ENCODE measurements around the gene NCKAP1.
A peak's percentile ranks its signal among the peaks of the same experiment; 100 is the strongest.
"Not testable (repeated sequence)": the region's sequence is repeated elsewhere in the genome, so short reads cannot be mapped to it uniquely, and the experiment has no call there.

Gene NCKAP1

DNA sequence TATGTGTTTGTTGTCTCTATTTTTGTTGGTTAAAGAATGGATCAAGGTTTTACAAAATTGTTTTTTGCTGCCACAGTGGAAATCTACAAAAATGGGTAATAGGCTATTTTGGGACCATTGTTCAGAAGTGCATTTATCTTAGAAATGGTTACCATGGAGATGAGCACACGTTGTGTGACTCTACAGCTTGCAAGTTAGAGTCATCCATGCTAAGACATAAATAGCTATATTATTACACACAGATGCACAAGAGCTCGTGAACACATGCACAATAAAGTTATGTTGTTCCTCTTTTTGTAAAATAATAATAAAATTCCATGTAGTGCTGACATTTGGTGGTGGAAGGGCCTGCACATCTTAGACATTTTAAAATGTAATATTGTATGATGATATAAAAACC is 24.8 kb upstream of the NCKAP1 start:
- H3K9ac ChIP-seq (ENCODE audit: low read depth, low read length), result no peak overlapping the region
- no peaks in the 10 kb centered on the region for H3K9me3 ChIP-seq (ENCODE audit: insufficient read depth, low read depth, low read length)
- H3K27ac ChIP-seq (ENCODE audit: low read depth, low read length), result no peak overlapping the region
- no peaks in the 10 kb centered on the region for H3K27me3 ChIP-seq (ENCODE audit: insufficient read depth, low read length)
- WGBS, result 92% methylated on average over 1 of the region's 2 CpGs
- H3K4me1 ChIP-seq (ENCODE audit: insufficient read depth, low read length), result no peaks in the 10 kb centered on the region; the same call in 1 of the 2 replicates
- H3K4me3 ChIP-seq (ENCODE audit: low read length), result no peak overlapping the region
- H3K36me3 ChIP-seq (ENCODE audit: insufficient read depth, low read length), result no peaks in the 10 kb centered on the region

GRCh38 chr2:183060571-183061231 is 22.4 kb upstream of the NCKAP1 start:
- Histone ChIP-seq H3K4me1 (ENCODE audit: insufficient read depth, low read length) (no peaks in the 10 kb centered on the region; the same call in 1 of the 2 replicates), H3K4me3 (ENCODE audit: low read length) (no peak overlapping the region), H3K9me3 (ENCODE audit: insufficient read depth, low read depth, low read length) (no peaks in the 10 kb centered on the region), H3K36me3 (ENCODE audit: insufficient read depth, low read length) (no peaks in the 10 kb centered on the region), H3K9ac (ENCODE audit: low read depth, low read length) (no peak overlapping the region), H3K27ac (ENCODE audit: low read depth, low read length) (no peak overlapping the region), H3K27me3 (ENCODE audit: insufficient read depth, low read length) (no peaks in the 10 kb centered on the region)
- WGBS, result 95% methylated on average over 14 of the region's 14 CpGs

DNA sequence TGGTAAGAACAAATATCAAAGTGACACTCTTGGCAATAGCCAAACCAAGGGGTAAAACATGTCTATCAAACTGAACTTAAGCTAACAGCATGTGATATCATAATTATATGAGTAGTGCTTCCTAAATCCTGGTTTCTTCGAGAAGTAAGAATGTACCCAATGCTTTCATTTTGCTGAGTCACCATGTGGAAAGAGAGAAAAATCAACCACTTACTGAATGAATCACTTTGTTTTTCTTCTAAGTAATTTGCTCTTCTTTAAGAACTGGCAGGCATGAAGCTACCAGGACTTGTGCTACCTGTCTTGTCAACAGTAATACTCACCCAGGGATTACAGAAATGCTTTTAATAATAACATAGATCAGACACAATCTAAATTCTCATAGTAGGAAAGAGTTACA is 21.3 kb upstream of the NCKAP1 start:
- Histone ChIP-seq H3K4me3 (ENCODE audit: low read length) (no peak overlapping the region), H3K9me3 (ENCODE audit: insufficient read depth, low read depth, low read length) (no peaks in the 10 kb centered on the region), H3K4me1 (ENCODE audit: insufficient read depth, low read length) (no peaks in the 10 kb centered on the region; the same call in 1 of the 2 replicates), H3K36me3 (ENCODE audit: insufficient read depth, low read length) (no peaks in the 10 kb centered on the region), H3K27me3 (ENCODE audit: insufficient read depth, low read length) (no peaks in the 10 kb centered on the region), H3K27ac (ENCODE audit: low read depth, low read length) (no peak overlapping the region), H3K9ac (ENCODE audit: low read depth, low read length) (no peak overlapping the region)
- WGBS, result 90% methylated on average over 1 of the region's 1 CpG

- no peak overlapping the region for H3K4me3 ChIP-seq (ENCODE audit: low read length)
- WGBS, result 93% methylated on average over 3 of the region's 3 CpGs
These were observed 19.2 kb upstream of the NCKAP1 start for GRCh38 chr2:183057333-183057985.

DNA sequence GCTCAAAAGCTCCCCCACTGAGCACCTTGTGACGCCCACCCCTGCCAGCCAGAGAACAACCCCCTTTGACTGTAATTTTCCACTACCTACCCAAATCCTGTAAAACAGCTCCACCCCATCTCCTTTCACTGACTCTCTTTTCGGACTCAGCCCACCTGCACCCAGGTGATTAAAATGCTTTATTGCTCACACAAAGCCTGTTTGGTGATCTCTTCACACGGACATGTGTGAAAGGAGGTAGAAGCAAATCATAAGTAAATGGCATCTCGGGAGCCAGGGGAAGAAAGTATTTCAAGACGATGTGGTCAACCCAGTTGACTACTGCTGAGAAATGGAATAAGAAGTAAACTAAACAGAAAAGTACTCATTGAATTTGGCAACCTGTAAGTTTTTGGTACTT is 11.2 kb upstream of the NCKAP1 start:
- 42% methylated on average over 5 of the region's 5 CpGs for WGBS
- no peaks in the 10 kb centered on the region for H3K36me3 ChIP-seq (ENCODE audit: insufficient read depth, low read length)
- peaks cover 15% of the 10 kb centered on the region for H3K4me1 ChIP-seq (ENCODE audit: insufficient read depth, low read length)
- no peaks in the 10 kb centered on the region for H3K27me3 ChIP-seq (ENCODE audit: insufficient read depth, low read length)
- H3K9me3 ChIP-seq (ENCODE audit: insufficient read depth, low read depth, low read length), result no peaks in the 10 kb centered on the region
- H3K9ac ChIP-seq (ENCODE audit: low read depth, low read length), result peak overlapping the region; percentile 45; the same call in 1 of the 2 replicates
- H3K27ac ChIP-seq (ENCODE audit: low read depth, low read length), result peak overlapping the region; percentile 62
- peak overlapping the region; percentile 28; the same call in 1 of the 2 replicates for H3K4me3 ChIP-seq (ENCODE audit: low read length)

More at GRCh38 chr2:183057333-183057985, 19.2 kb upstream of the NCKAP1 start:
- no peaks in the 10 kb centered on the region for H3K36me3 ChIP-seq (ENCODE audit: insufficient read depth, low read length)
- no peaks in the 10 kb centered on the region; the same call in 1 of the 2 replicates for H3K4me1 ChIP-seq (ENCODE audit: insufficient read depth, low read length)
- no peaks in the 10 kb centered on the region for H3K27me3 ChIP-seq (ENCODE audit: insufficient read depth, low read length)
- H3K9ac ChIP-seq (ENCODE audit: low read depth, low read length), result no peak overlapping the region
- H3K9me3 ChIP-seq (ENCODE audit: insufficient read depth, low read depth, low read length), result no peaks in the 10 kb centered on the region
- H3K27ac ChIP-seq (ENCODE audit: low read depth, low read length), result no peak overlapping the region

- not testable (repeated sequence) for H3K9ac ChIP-seq (ENCODE audit: low read depth, low read length); H3K27me3 ChIP-seq (ENCODE audit: insufficient read depth, low read length); H3K27ac ChIP-seq (ENCODE audit: low read depth, low read length); H3K36me3 ChIP-seq (ENCODE audit: insufficient read depth, low read length); H3K4me3 ChIP-seq (ENCODE audit: low read length); H3K9me3 ChIP-seq (ENCODE audit: insufficient read depth, low read depth, low read length)
- 87% methylated on average over 5 of the region's 5 CpGs for WGBS
- peaks cover 15% of the 10 kb centered on the region for H3K4me1 ChIP-seq (ENCODE audit: insufficient read depth, low read length)
These were observed 9.3 kb upstream of the NCKAP1 start for GRCh38 chr2:183047486-183048125.

- not testable (repeated sequence) for H3K4me3 ChIP-seq (ENCODE audit: low read length); H3K4me1 ChIP-seq (ENCODE audit: insufficient read depth, low read length); H3K27ac ChIP-seq (ENCODE audit: low read depth, low read length); H3K9me3 ChIP-seq (ENCODE audit: insufficient read depth, low read depth, low read length); H3K36me3 ChIP-seq (ENCODE audit: insufficient read depth, low read length); H3K9ac ChIP-seq (ENCODE audit: low read depth, low read length)
- 90% methylated on average over 8 of the region's 8 CpGs for WGBS
- H3K27me3 ChIP-seq (ENCODE audit: insufficient read depth, low read length), result peaks cover 15% of the 10 kb centered on the region
These were observed 5.3 kb upstream of the NCKAP1 start for GRCh38 chr2:183043580-183043979.

GRCh38 chr2:183040604-183041003 is 2.3 kb upstream of the NCKAP1 start:
- no peaks in the 10 kb centered on the region for H3K9me3 ChIP-seq (ENCODE audit: insufficient read depth, low read depth, low read length)
- H3K27ac ChIP-seq (ENCODE audit: low read depth, low read length), result no peak overlapping the region
- no peaks in the 10 kb centered on the region for H3K36me3 ChIP-seq (ENCODE audit: insufficient read depth, low read length)
- H3K4me3 ChIP-seq (ENCODE audit: low read length), result no peak overlapping the region
- peaks cover 10% of the 10 kb centered on the region for H3K4me1 ChIP-seq (ENCODE audit: insufficient read depth, low read length)
- no peak overlapping the region for H3K9ac ChIP-seq (ENCODE audit: low read depth, low read length)
- peaks cover 15% of the 10 kb centered on the region for H3K27me3 ChIP-seq (ENCODE audit: insufficient read depth, low read length)
- WGBS, result 88% methylated on average over 2 of the region's 2 CpGs

DNA sequence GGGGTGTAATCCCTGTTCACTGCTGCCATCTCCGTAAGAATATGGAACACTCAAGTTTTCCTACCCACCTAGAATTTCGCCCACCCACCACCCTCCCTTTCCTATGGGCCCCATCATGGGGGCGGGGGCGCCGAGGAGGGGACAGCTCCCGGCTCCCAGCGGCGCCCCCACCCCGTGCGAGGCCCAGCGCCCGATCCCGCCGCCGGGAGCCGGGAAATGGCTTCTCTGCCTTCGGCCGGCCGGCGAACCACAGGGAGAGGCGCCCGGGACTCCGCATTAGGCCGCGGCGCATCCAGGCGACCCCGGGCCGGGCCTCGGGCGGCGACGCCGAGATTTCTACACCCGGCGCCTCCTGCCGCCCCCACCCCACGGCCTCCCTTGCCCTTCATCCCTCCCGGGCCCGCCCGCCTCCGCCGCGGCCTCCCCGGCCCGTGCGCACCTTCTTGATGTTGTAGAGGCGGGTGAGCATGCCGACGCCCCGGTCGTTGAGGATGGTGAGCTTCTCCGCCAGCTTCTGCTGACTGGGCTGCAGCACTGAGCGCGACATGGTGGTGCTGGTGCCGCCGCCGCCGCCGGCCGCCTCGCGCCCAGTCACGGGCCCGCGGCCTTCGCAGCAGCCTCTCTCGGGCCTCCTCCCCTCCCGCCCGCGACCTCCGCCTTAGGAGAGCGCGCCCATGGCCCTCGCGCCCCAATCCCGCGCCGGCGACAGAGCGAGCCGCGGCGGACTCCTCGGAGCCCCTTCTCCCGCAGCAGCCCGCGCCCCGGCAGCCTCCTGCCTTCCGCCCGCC is 510 bp downstream of the NCKAP1 start:
- no peaks in the 10 kb centered on the region for H3K36me3 ChIP-seq (ENCODE audit: insufficient read depth, low read length)
- H3K4me1 ChIP-seq (ENCODE audit: insufficient read depth, low read length), result peaks cover 30% of the 10 kb centered on the region
- H3K4me3 ChIP-seq (ENCODE audit: low read length), result peak overlapping the region; percentile 96
- under 1% methylated on average over 91 of the region's 91 CpGs for WGBS
- H3K9ac ChIP-seq (ENCODE audit: low read depth, low read length), result peak overlapping the region; percentile 86
- H3K27ac ChIP-seq (ENCODE audit: low read depth, low read length), result peak overlapping the region; percentile 89
- H3K27me3 ChIP-seq (ENCODE audit: insufficient read depth, low read length), result peaks cover 15% of the 10 kb centered on the region
- H3K9me3 ChIP-seq (ENCODE audit: insufficient read depth, low read depth, low read length), result no peaks in the 10 kb centered on the region

- H3K27me3 ChIP-seq (ENCODE audit: insufficient read depth, low read length), result peaks cover 15% of the 10 kb centered on the region
- peak overlapping the region; percentile 86 for H3K9ac ChIP-seq (ENCODE audit: low read depth, low read length)
- peaks cover 30% of the 10 kb centered on the region for H3K4me1 ChIP-seq (ENCODE audit: insufficient read depth, low read length)
- no peaks in the 10 kb centered on the region for H3K36me3 ChIP-seq (ENCODE audit: insufficient read depth, low read length)
- H3K9me3 ChIP-seq (ENCODE audit: insufficient read depth, low read depth, low read length), result no peaks in the 10 kb centered on the region
- peak overlapping the region; percentile 96 for H3K4me3 ChIP-seq (ENCODE audit: low read length)
- WGBS, result 3% methylated on average over 2 of the region's 4 CpGs
- H3K27ac ChIP-seq (ENCODE audit: low read depth, low read length), result peak overlapping the region; percentile 89
These were observed 1.1 kb downstream of the NCKAP1 start for GRCh38 chr2:183037074-183037552.

Measured in HUES64 (cell line).